Immature natural killer cell (primary cell): ENCODE measurements around the gene ERCC1. TPM values are rescaled to one million over a fixed set of nuclear protein-coding genes. Genes with fewer than 3 reads are reported as not detected.
"Not testable (repeated sequence)": the region's sequence is repeated elsewhere in the genome, so short reads cannot be mapped to it uniquely, and the experiment has no call there.

Experiments
- DNase-seq, 3 donors: peaks; one replicate each; pipeline ENCODE4 v3.0.0; 2022; ENCODE audit warnings: mixed read lengths in 1 of 3
- H3K27ac Mint-ChIP-seq, 6 donors: one replicate each; pipeline ENCODE4 v1.8.0; 2020; ENCODE audit warnings: mixed read lengths in 6 of 6, mild to moderate bottlenecking in 5 of 6, inconsistent platforms in 4 of 6, moderate library complexity in 3 of 6
- H3K27me3 Mint-ChIP-seq, 3 donors: one replicate each; pipeline ENCODE4 v1.8.0; 2020 to 2021; ENCODE audit warnings: low read depth in 3 of 3, mild to moderate bottlenecking in 3 of 3, mixed read lengths in 3 of 3, moderate library complexity in 3 of 3, inconsistent platforms in 1 of 3
- H3K36me3 Mint-ChIP-seq, 3 donors: one replicate each; pipeline ENCODE4 v1.8.0; 2020; ENCODE audit warnings: mixed read lengths in 3 of 3, inconsistent platforms in 2 of 3, mild to moderate bottlenecking in 2 of 3
- H3K4me1 Mint-ChIP-seq, 2 donors: one replicate each; pipeline ENCODE4 v1.8.0; 2020; ENCODE audit warnings: inconsistent platforms in 2 of 2, mild to moderate bottlenecking in 2 of 2, mixed read lengths in 2 of 2, moderate library complexity in 1 of 2
- H3K4me3 Mint-ChIP-seq, 5 donors: one replicate each; pipeline ENCODE4 v1.8.0; 2020; ENCODE audit warnings: mild to moderate bottlenecking in 5 of 5, mixed read lengths in 5 of 5, inconsistent platforms in 3 of 5, moderate library complexity in 3 of 5
- H3K9me3 Mint-ChIP-seq, 6 donors: one replicate each; pipeline ENCODE4 v1.8.0; 2020; ENCODE audit warnings: mild to moderate bottlenecking in 6 of 6, mixed read lengths in 6 of 6, inconsistent platforms in 4 of 6, moderate library complexity in 3 of 6
- polyA plus RNA-seq, 3 donors: library from polyadenylated mRNA; unstranded; fragments of 300-500 nt; fragmentation: Illumina TruSeq; gene quantifications; one replicate each; pipeline ENCODE4 v1.2.3, GENCODE V29; 2021

Gene ERCC1
- polyA plus RNA-seq, 3 donors from 2014 or later, result 50.8 to 62.2 (median 54.5) TPM

GRCh38 chr19:45417151-45417550 lies 6.6 kb downstream of the ERCC1 start:
- no peak overlapping the region for H3K4me3 Mint-ChIP-seq
- H3K27ac Mint-ChIP-seq, result peak overlapping the region in 1 of 6 donors; percentile 32
- peaks cover 5 to 22% (median 5%) of the 10 kb centered on the region in 3 donors for H3K36me3 Mint-ChIP-seq

DNA sequence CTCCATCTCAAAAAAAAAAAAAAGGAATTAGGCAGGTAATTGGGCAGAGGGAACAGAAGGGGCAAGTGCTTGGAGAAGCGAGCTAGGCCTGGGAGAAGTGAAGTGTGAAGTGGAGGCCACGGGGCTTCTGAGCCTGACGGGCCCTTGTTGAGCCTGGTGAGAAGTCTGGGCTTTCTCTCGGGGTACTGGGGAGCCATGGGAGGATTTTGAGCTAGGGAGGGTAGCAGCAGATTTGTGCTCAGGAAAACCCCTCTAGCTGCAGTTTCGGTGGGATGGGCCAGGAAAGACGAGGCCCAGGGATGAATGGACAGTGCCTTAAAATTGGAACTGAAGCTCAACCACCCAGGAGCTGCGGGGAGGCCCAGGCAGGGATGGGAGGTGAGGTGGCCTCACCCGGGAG lies 9.2 kb downstream of the ERCC1 start:
- no peak for DNase-seq
- H3K36me3 Mint-ChIP-seq, result peaks cover 5 to 22% (median 5%) of the 10 kb centered on the region in 3 donors
- H3K27me3 Mint-ChIP-seq, result peaks cover 0 to 2% (median 0%) of the 10 kb centered on the region in 3 donors
- H3K9me3 Mint-ChIP-seq, result no peaks in the 10 kb centered on the region
- no peak overlapping the region for H3K4me3 Mint-ChIP-seq
- no peaks in the 10 kb centered on the region for H3K4me1 Mint-ChIP-seq
- H3K27ac Mint-ChIP-seq, result no peak overlapping the region

More at GRCh38 chr19:45417151-45417550, 6.6 kb downstream of the ERCC1 start:
- Mint-ChIP-seq H3K4me1 (peaks cover 4 to 8% of the 10 kb centered on the region in 2 donors), H3K9me3 (no peaks in the 10 kb centered on the region), H3K27me3 (peaks cover 0 to 2% (median 2%) of the 10 kb centered on the region in 3 donors)
- no peak for DNase-seq

DNA sequence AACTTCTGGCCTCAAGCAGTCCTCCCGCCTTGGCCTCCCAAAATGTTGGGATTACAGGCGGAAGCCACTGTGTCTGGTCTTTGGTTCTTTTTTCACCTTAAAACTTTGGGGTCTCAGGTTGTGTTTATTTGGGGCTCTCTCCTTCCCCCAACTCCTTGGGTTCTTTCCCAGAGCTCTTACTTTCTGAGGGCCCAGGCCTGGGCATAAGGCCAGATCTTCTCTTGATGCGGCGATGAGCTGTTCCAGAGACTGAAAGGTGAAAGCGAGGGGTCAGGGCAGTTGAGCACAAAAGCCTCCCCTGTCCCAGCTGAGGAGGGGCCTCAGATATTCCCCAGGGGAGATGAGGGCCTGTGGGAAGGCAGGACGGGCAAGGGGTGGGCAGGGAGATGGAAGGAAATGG lies 10.2 kb downstream of the ERCC1 start:
- peaks cover 5 to 25% (median 5%) of the 10 kb centered on the region in 3 donors for H3K36me3 Mint-ChIP-seq
- H3K4me3 Mint-ChIP-seq, result no peak overlapping the region
- no peak for DNase-seq
- H3K4me1 Mint-ChIP-seq, result no peaks in the 10 kb centered on the region
- H3K27me3 Mint-ChIP-seq, result no peaks in the 10 kb centered on the region
- no peaks in the 10 kb centered on the region for H3K9me3 Mint-ChIP-seq
- H3K27ac Mint-ChIP-seq, result no peak overlapping the region

- H3K27me3 Mint-ChIP-seq, result peaks cover 3 to 12% (median 7%) of the 10 kb centered on the region in 3 donors
- not testable (repeated sequence) for H3K4me3 Mint-ChIP-seq, DNase-seq, H3K9me3 Mint-ChIP-seq
- peaks cover 5 to 21% (median 5%) of the 10 kb centered on the region in 3 donors for H3K36me3 Mint-ChIP-seq
- peaks cover 18% of the 10 kb centered on the region in 2 donors for H3K4me1 Mint-ChIP-seq
- peak overlapping the region in 2 of 6 donors; percentile 13 to 39 for H3K27ac Mint-ChIP-seq
These were observed 13.4 kb downstream of the ERCC1 start for GRCh38 chr19:45410330-45410729.

GRCh38 chr19:45409557-45409920 lies 14.2 kb downstream of the ERCC1 start:
- no peak overlapping the region for H3K27ac Mint-ChIP-seq
- H3K9me3 Mint-ChIP-seq, result no peaks in the 10 kb centered on the region
- no peak overlapping the region for H3K4me3 Mint-ChIP-seq
- peaks cover 5 to 18% (median 5%) of the 10 kb centered on the region in 3 donors for H3K36me3 Mint-ChIP-seq
- H3K4me1 Mint-ChIP-seq, result peaks cover 26% of the 10 kb centered on the region in 2 donors
- DNase-seq, result no peak
- H3K27me3 Mint-ChIP-seq, result peaks cover 4 to 13% (median 12%) of the 10 kb centered on the region in 3 donors

GRCh38 chr19:45408830-45409556 lies 14.7 kb downstream of the ERCC1 start:
- Mint-ChIP-seq H3K36me3 (peaks cover 5 to 14% (median 5%) of the 10 kb centered on the region in 3 donors), H3K4me1 (peaks cover 31% of the 10 kb centered on the region in 2 donors), H3K9me3 (no peaks in the 10 kb centered on the region), H3K4me3 (no peak overlapping the region), H3K27ac (no peak overlapping the region), H3K27me3 (peaks cover 6 to 18% (median 17%) of the 10 kb centered on the region in 3 donors)
- DNase-seq, result no peak

DNA sequence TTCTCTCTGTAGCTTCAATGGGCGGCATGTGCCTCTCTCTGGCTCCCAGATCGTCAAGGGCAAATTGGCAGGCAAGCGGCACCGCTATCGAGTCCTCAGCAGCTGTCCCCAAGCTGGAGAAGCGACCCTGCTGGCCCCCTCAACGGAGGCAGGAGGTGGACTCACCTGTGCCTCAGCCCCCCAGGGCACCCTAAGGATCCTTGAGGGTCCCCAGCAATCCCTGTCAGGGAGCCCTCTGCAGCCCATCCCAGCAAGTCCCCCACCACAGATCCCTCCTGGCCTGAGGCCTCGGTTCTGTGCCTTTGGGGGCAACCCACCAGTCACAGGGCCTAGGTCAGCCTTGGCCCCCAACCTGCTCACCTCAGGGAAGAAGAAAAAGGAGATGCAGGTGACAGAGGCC lies 15.6 kb downstream of the ERCC1 start:
- no peak for DNase-seq
- H3K27ac Mint-ChIP-seq, result no peak overlapping the region
- peak overlapping the region in 2 of 5 donors; percentile 33 to 38 for H3K4me3 Mint-ChIP-seq
- peaks cover 3 to 9% (median 4%) of the 10 kb centered on the region in 3 donors for H3K36me3 Mint-ChIP-seq
- peaks cover 7 to 23% (median 22%) of the 10 kb centered on the region in 3 donors for H3K27me3 Mint-ChIP-seq
- peaks cover 36 to 40% of the 10 kb centered on the region in 2 donors for H3K4me1 Mint-ChIP-seq
- H3K9me3 Mint-ChIP-seq, result no peaks in the 10 kb centered on the region

GRCh38 chr19:45407585-45407984 lies 16.1 kb downstream of the ERCC1 start:
- H3K9me3 Mint-ChIP-seq, H3K36me3 Mint-ChIP-seq, H3K27ac Mint-ChIP-seq, DNase-seq: not testable (repeated sequence)
- Mint-ChIP-seq H3K4me1 (peaks cover 36 to 40% of the 10 kb centered on the region in 2 donors), H3K4me3 (peak overlapping the region in 3 of 5 donors; percentile 27 to 96 (median 95)), H3K27me3 (peaks cover 7 to 23% (median 22%) of the 10 kb centered on the region in 3 donors)

DNA sequence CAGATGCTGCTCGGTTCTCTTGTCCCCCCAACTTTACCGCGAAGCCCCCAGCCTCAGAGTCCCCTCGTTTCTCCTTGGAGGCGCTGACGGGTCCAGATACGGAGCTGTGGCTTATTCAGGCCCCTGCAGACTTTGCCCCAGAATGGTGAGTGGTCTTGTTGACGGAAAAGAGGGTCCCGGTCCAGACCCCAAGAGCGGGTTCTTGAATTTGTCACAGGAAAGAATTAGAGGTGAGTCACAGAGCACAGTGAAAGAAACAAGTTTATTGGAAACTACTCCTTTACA lies 16.7 kb downstream of the ERCC1 start:
- no peak for DNase-seq
- Mint-ChIP-seq H3K27me3 (peaks cover 7 to 25% (median 23%) of the 10 kb centered on the region in 3 donors), H3K36me3 (peaks cover 0 to 3% (median 0%) of the 10 kb centered on the region in 3 donors), H3K27ac (peak overlapping the region in 1 of 6 donors; percentile 95), H3K4me3 (peak overlapping the region; percentile 95 to 98 (median 96)), H3K9me3 (no peaks in the 10 kb centered on the region), H3K4me1 (peaks cover 36 to 40% of the 10 kb centered on the region in 2 donors)

DNA sequence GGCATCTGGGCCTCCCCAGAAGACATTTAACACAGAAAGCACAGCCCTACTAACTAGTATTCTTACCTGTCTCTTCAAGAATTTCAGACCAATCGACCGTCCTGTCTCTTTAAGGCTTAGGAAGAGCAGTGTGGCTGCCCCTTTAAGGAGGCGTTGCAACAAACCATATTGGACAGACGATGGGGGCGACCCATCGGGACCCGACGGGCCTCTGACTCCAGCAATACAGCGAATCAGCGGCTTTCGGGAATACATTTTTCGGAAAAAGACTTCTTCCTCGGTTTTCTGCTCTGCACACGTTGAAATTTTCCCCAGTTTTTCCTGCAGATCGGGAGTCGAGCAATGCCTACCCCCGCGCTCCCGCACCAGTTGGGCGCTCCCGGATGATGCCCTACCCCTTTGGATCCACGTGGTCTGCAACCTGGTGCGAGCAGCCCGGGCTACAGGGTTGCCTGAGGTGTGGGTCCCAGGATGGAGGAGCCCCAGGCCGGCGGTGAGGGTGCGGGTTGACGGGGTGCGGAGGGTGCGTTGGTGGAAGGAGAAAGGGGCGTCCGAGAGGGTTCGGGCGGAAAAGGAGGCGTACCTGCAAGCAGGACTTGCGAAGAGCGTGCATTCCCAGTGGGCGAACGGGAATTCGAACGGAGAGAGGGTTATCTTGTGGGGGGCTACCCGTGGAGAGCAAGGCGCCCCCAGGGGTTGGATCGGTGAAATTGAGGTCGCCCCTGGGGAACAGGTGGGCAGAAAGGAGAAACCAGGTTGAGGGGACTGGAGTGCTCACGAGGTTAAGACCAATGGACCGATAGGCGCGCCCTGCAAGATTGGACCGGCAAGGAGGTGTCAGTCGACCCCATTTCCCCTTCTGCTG lies 17.3 kb downstream of the ERCC1 start, which contains the start of gene POLR1G:
POLR1G (plus strand) TSS at position 419 of the 865 bp plus-strand sequence; CDS start at position 472, 53 bp downstream.
- H3K9me3 Mint-ChIP-seq, result no peaks in the 10 kb centered on the region
- DNase-seq, result peak; percentile 80 to 81 (median 81)
- peak within 1 kb of the TSS; percentile 95 to 98 (median 96) for H3K4me3 Mint-ChIP-seq
- peaks cover 36 to 40% of the 10 kb centered on the region in 2 donors for H3K4me1 Mint-ChIP-seq
- peak within 1 kb of the TSS; percentile 84 to 99 (median 93) for H3K27ac Mint-ChIP-seq
- H3K27me3 Mint-ChIP-seq, result peaks cover 7 to 25% (median 23%) of the 10 kb centered on the region in 3 donors
- peaks cover 0 to 3% (median 0%) of the 10 kb centered on the region in 3 donors for H3K36me3 Mint-ChIP-seq

- H3K27me3 Mint-ChIP-seq, result peaks cover 7 to 25% (median 23%) of the 10 kb centered on the region in 3 donors
- no peaks in the 10 kb centered on the region for H3K9me3 Mint-ChIP-seq
- H3K4me1 Mint-ChIP-seq, result peaks cover 36 to 40% of the 10 kb centered on the region in 2 donors
- H3K27ac Mint-ChIP-seq, result peak overlapping the region; percentile 84 to 99 (median 93)
- H3K4me3 Mint-ChIP-seq, result peak overlapping the region; percentile 95 to 98 (median 96)
- DNase-seq, result peak; percentile 76 to 84 (median 78)
- H3K36me3 Mint-ChIP-seq, result peaks cover 0 to 3% (median 0%) of the 10 kb centered on the region in 3 donors
These were observed 18.1 kb downstream of the ERCC1 start for GRCh38 chr19:45405435-45406225.

DNA sequence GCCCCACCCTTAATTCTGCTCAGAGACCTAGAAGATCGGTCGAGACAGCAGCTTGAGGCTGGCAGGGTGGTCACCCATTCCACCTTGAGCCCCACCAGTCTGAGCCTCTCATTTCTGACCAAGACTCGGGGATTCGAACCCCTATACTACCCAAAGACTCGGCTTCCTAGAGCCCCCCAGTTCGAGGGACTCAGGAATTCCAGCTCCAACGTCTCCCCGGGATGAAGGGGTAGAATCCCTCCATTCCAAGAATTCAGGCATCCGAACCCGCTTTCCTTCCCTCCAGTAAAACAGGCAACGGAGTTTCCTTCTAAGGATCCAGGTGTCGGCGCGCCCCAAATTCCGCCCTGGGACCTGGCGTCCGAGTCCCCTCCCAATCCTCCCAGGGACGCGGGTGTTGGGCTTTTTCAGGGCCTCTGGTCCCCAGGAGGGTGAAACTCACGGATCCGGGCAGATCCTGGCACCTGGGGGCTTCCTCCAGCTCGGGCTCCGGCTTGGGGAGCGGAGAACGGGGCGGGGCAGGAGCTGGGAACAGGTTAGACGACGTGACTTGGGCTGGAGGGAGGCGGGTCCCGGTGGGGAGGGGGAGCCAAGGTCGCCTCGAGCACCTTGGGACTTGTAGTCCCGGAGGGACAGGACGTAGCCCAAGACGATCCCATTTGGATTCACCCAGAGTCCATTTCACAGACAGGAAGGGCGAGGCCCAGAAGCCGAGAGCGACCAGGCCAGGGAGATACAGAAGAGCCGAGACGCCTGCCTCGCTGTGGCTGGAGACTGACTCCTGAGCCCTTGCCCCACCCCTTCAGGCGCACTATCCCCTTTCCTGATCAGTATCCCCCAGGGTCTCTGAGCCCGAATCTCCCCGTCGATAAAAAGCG lies 18.9 kb downstream of the ERCC1 start, which contains the start of gene PPP1R13L:
PPP1R13L (minus strand) TSS at position 513 of the 878 bp plus-strand sequence. CDS start 6,751 bp downstream, outside the sequence.
- H3K9me3 Mint-ChIP-seq, result no peaks in the 10 kb centered on the region
- peaks cover 0 to 3% (median 0%) of the 10 kb centered on the region in 3 donors for H3K36me3 Mint-ChIP-seq
- H3K27ac Mint-ChIP-seq, result peak within 1 kb of the TSS; percentile 84 to 99 (median 93)
- peaks cover 7 to 25% (median 23%) of the 10 kb centered on the region in 3 donors for H3K27me3 Mint-ChIP-seq
- H3K4me3 Mint-ChIP-seq, result peak within 1 kb of the TSS; percentile 95 to 98 (median 96)
- DNase-seq, result no peak
- peaks cover 36 to 40% of the 10 kb centered on the region in 2 donors for H3K4me1 Mint-ChIP-seq
